HFF-Myc (cell line): ENCODE results near the gene C3orf52.

Experiments
- DNase-seq: peaks from one replicate; pipeline ENCODE4 v3.0.0-alpha.2; 2011; ENCODE audit warnings: low read depth; ENCODE audit errors: extremely low read depth
- H3K4me3 ChIP-seq: replicated peaks from 2 replicates; pipeline ENCODE4 v1.5.1; 2011; ENCODE audit warnings: low read depth, mild to moderate bottlenecking, control low read depth, low read length
- CTCF ChIP-seq: IDR thresholded peaks from 2 replicates; pipeline ENCODE4 v1.5.1; 2012; ENCODE audit warnings: mild to moderate bottlenecking, low read depth, low read length, control low read depth; ENCODE audit errors: missing control alignments

The C3orf52 gene

GRCh38 chr3:112074006-112074405, 12.2 kb upstream of the C3orf52 start:
- DNase-seq, result no peak
- no peak overlapping the region for H3K4me3 ChIP-seq
- TF ChIP-seq CTCF, result no peak

- peak; percentile 87 for DNase-seq
- no peak for TF ChIP-seq CTCF
- no peak overlapping the region for H3K4me3 ChIP-seq
Observed at GRCh38 chr3:112074616-112075497, 11.3 kb upstream of the C3orf52 start.

GRCh38 chr3:112078125-112079083, 7.8 kb upstream of the C3orf52 start:
- TF ChIP-seq CTCF, result no peak
- no peak for DNase-seq
- H3K4me3 ChIP-seq, result no peak overlapping the region

DNA sequence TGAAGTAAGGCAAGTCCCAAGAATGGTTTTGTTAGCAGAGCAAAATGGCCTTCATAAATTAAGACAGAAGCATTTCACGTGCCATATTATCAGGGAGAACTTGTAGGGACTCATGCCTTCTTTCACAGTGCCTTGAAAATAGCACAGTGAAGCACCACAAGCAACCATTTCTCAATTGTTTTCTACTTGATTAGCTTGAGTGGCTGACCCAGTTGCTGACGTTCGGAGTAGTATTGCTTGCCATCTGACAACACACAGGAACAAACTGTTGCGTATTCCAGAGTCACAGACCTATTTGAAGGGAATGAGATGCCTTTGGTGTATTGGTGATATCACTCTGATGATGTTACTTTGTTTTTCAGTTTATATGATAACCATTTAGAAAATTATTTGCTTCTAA, 3.0 kb upstream of the C3orf52 start:
- TF ChIP-seq CTCF, result no peak
- no peak overlapping the region for H3K4me3 ChIP-seq
- DNase-seq, result no peak

DNA sequence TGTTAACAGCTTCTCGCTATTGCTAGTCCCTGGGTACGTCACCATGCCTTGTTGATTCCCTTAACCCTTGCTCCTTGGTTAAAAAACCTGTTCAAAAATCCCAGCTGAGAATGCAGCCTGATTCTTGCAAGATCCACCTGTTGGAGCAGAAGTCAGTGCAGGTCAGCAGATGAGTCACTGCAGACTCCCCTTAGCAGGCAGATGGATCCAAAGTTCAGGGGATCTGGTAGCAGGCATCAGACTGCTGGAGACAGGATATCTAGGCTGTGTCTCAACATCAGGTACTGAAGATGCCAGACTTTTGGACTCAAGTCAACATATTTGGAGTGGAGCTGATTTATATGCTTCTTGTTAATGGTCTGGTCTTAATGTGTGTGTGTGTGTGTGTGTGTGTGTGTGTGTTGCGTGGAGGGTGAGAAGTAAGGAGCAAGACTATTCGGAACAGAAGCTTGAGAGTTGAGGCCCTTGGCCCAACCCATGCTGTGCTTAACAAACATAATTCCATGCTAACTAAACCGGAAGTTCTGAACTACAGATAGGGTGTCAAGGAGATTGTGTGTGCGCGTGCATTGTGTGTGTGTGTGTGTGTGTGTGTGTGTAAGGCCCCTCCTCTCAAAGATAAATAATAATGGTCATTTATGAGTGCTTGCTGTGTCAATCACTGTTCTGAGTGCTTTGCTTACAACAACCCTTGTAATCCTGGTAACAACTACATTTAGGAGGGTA, 1.0 kb upstream of the C3orf52 start:
- TF ChIP-seq CTCF, result no peak
- no peak for DNase-seq
- no peak overlapping the region for H3K4me3 ChIP-seq

GRCh38 chr3:112085735-112086075, 484 bp upstream of the C3orf52 start:
- TF ChIP-seq CTCF, result no peak
- H3K4me3 ChIP-seq, result peak overlapping the region; percentile 60
- no peak for DNase-seq
